GM23338 (cell line): Measurements from ENCODE around the gene SLC66A1. TPM values are rescaled to one million over a fixed set of nuclear protein-coding genes. Genes with fewer than 3 reads are reported as not detected.

Experiments
- ATAC-seq: fragments of 200-7000 bp; cut with Tn5 transposase; 3 replicates; pipeline ENCODE4 v1.9.1; 2020
- DNase-seq: peaks from one replicate; pipeline ENCODE4 v3.0.0-alpha.2; 2015; ENCODE audit warnings: low spot score
- H2AFZ ChIP-seq: fragments of 200-600 bp; sonication (generic); 2 replicates; pipeline ENCODE4 v1.8.0; 2016; ENCODE audit warnings: antibody characterized with exemption, mild to moderate bottlenecking, moderate library complexity
- H3F3A ChIP-seq: fragments of 200-600 bp; sonication (generic); replicated peaks from 2 replicates; pipeline ENCODE4 v1.8.0; 2017; ENCODE audit warnings: antibody characterized with exemption, mixed run types, low read depth
- H3K27ac ChIP-seq: fragments of 200-600 bp; sonication (generic); 2 replicates; pipeline ENCODE4 v1.6.1; 2016; ENCODE audit warnings: low read depth
- H3K27me3 ChIP-seq: fragments of 200-600 bp; sonication (generic); 2 replicates; pipeline ENCODE4 v1.8.0; 2016; ENCODE audit warnings: mild to moderate bottlenecking, mixed run types, moderate library complexity; ENCODE audit not compliant: insufficient read depth
- H3K36me3 ChIP-seq: fragments of 200-600 bp; sonication (generic); 2 replicates; pipeline ENCODE4 v1.8.0; 2016; ENCODE audit warnings: mild to moderate bottlenecking; ENCODE audit not compliant: insufficient read depth
- H3K4me1 ChIP-seq: fragments of 200-600 bp; sonication (generic); 2 replicates; pipeline ENCODE4 v1.8.0; 2016; ENCODE audit warnings: mild to moderate bottlenecking, moderate library complexity; ENCODE audit not compliant: insufficient read depth
- H3K4me2 ChIP-seq: fragments of 200-600 bp; sonication (generic); 2 replicates; pipeline ENCODE4 v1.7.1; 2017; ENCODE audit warnings: mixed run types
- H3K4me3 ChIP-seq: fragments of 200-600 bp; sonication (generic); 2 replicates; pipeline ENCODE4 v1.6.1; 2016; ENCODE audit warnings: mixed run types
- H3K79me2 ChIP-seq: fragments of 200-600 bp; sonication (generic); replicated peaks from 2 replicates; pipeline ENCODE4 v1.8.0; 2017; ENCODE audit warnings: mild to moderate bottlenecking; ENCODE audit not compliant: insufficient read depth
- H3K9me2 ChIP-seq: fragments of 200-600 bp; sonication (generic); 2 replicates; pipeline ENCODE4 v1.8.0; 2017; ENCODE audit not compliant: insufficient read depth
- H4K20me1 ChIP-seq: fragments of 200-600 bp; sonication (generic); replicated peaks from 2 replicates; pipeline ENCODE4 v1.8.0; 2017; ENCODE audit warnings: mild to moderate bottlenecking; ENCODE audit not compliant: insufficient read depth
- H3K27ac Mint-ChIP-seq: 2 replicates; pipeline ENCODE4 v1.8.0; 2020; ENCODE audit warnings: inconsistent platforms, mild to moderate bottlenecking, moderate library complexity, mixed read lengths
- H3K27me3 Mint-ChIP-seq: 3 replicates; pipeline ENCODE4 v1.8.0; 2022; ENCODE audit warnings: low read depth, mild to moderate bottlenecking, moderate library complexity, mixed read lengths, inconsistent platforms; ENCODE audit not compliant: insufficient read depth, poor library complexity
- H3K36me3 Mint-ChIP-seq: 3 replicates; pipeline ENCODE4 v1.8.0; 2021; ENCODE audit warnings: low read depth, mild to moderate bottlenecking, inconsistent platforms, moderate library complexity, mixed read lengths
- H3K4me1 Mint-ChIP-seq: 3 replicates; pipeline ENCODE4 v1.8.0; 2020; ENCODE audit warnings: mild to moderate bottlenecking, inconsistent platforms, mixed read lengths
- H3K4me3 Mint-ChIP-seq: 3 replicates; pipeline ENCODE4 v1.8.0; 2021; ENCODE audit warnings: moderate library complexity, mild to moderate bottlenecking, inconsistent platforms, mixed read lengths
- H3K9me3 Mint-ChIP-seq: 3 replicates; pipeline ENCODE4 v1.8.0; 2020; ENCODE audit warnings: moderate library complexity, mild to moderate bottlenecking, inconsistent platforms, mixed read lengths
- CREB1 ChIP-seq: fragments of 250-450 bp; sonication (Bioruptor Pico); IDR thresholded peaks from 2 replicates; pipeline ENCODE4 v1.5.0; 2020; ENCODE audit warnings: low read depth, mild to moderate bottlenecking, moderate library complexity
- CTCF ChIP-seq, 2 experiments: fragments of 200-600 bp in 1 of 2; sonication (generic) in 1 of 2; conservative IDR thresholded peaks; 2 replicates each; pipeline versions ENCODE4 v1.5.1 to v1.6.1; 2016 to 2017; ENCODE audit warnings: antibody characterized with exemption in 2 of 2, low read depth in 2 of 2, mild to moderate bottlenecking in 2 of 2, moderate library complexity in 1 of 2
- ETS1 ChIP-seq: IDR thresholded peaks from 2 replicates; pipeline ENCODE4 v1.6.1; 2016; ENCODE audit warnings: antibody characterized with exemption
- EZH2 ChIP-seq: fragments of 200-600 bp; sonication (generic); IDR thresholded peaks from one replicate; pipeline ENCODE4 v1.8.0; 2017; ENCODE audit warnings: antibody characterized with exemption, mild to moderate bottlenecking, low read depth; ENCODE audit not compliant: unreplicated experiment
- EZH2phosphoT487 ChIP-seq: fragments of 200-600 bp; sonication (generic); IDR thresholded peaks from one replicate; pipeline ENCODE4 v1.8.1; 2018; ENCODE audit warnings: antibody characterized with exemption; ENCODE audit not compliant: unreplicated experiment
- JUNB ChIP-seq: IDR thresholded peaks from one replicate; pipeline ENCODE4 v1.6.1; 2016; ENCODE audit warnings: antibody characterized with exemption; ENCODE audit not compliant: unreplicated experiment
- NANOG ChIP-seq: IDR thresholded peaks from 2 replicates; pipeline ENCODE4 v1.6.1; 2016; ENCODE audit warnings: antibody characterized with exemption, borderline replicate concordance
- POLR2AphosphoS5 ChIP-seq: IDR thresholded peaks from 2 replicates; pipeline ENCODE4 v1.6.1; 2016; ENCODE audit warnings: antibody characterized with exemption, low read depth
- REST ChIP-seq: IDR thresholded peaks from one replicate; pipeline ENCODE4 v1.6.1; 2018; ENCODE audit warnings: antibody characterized with exemption; ENCODE audit not compliant: unreplicated experiment
- STAT1 ChIP-seq: IDR thresholded peaks from one replicate; pipeline ENCODE4 v1.6.1; 2016; ENCODE audit warnings: antibody characterized with exemption; ENCODE audit not compliant: unreplicated experiment
- ZNF114 ChIP-seq: fragments of 250-450 bp; sonication (Bioruptor Pico); IDR thresholded peaks from 2 replicates; pipeline ENCODE4 v1.5.0; 2020; ENCODE audit warnings: mild to moderate bottlenecking, moderate library complexity
- ZNF331 ChIP-seq: fragments of 250-450 bp; sonication (Bioruptor Pico); IDR thresholded peaks from 2 replicates; pipeline ENCODE4 v1.5.0; 2020; ENCODE audit warnings: low read depth, mild to moderate bottlenecking, moderate library complexity
- ZNF462 ChIP-seq: fragments of 250-450 bp; sonication (Bioruptor Pico); IDR thresholded peaks from 2 replicates; pipeline ENCODE4 v1.5.0; 2020; ENCODE audit warnings: mild to moderate bottlenecking, moderate library complexity
- polyA plus RNA-seq: library from polyadenylated mRNA; unstranded; fragments of >200 nt; fragmentation: Nextera tagmentation; extraction: Ambion mirVana; gene quantifications from 2 replicates; pipeline ENCODE4 v1.2.1, GENCODE V29; 2016
- total RNA-seq: library from RNA; depleted of rRNA; stranded (reverse); fragments of >200 nt; shearing (Covaris generic); gene quantifications from 2 replicates; pipeline ENCODE4 v1.2.3, GENCODE V29; 2014

The SLC66A1 gene
- total and polyA plus RNA-seq, 2 experiments from 2014 or later: 6.9 to 19.7 TPM

- Histone ChIP-seq H3K9me2 (no peaks in the 10 kb centered on the region), H3K79me2 (no peaks in the 10 kb centered on the region), H2AFZ (no peak overlapping the region), H3K4me3 (no peak overlapping the region), H3K27me3 (no peaks in the 10 kb centered on the region), H3K27ac (no peak overlapping the region), H3K4me1 (no peaks in the 10 kb centered on the region; the same call in 1 of the 2 replicates), H3F3A (no peaks in the 10 kb centered on the region), H3K4me2 (no peak overlapping the region), H3K36me3 (no peaks in the 10 kb centered on the region), H4K20me1 (no peaks in the 10 kb centered on the region; the same call in 1 of the 2 replicates)
- H3K27ac Mint-ChIP-seq: no peak overlapping the region
- H3K9me3 Mint-ChIP-seq: no peaks in the 10 kb centered on the region
- DNase-seq (no peak), ATAC-seq (no peak)
- H3K36me3 Mint-ChIP-seq: peaks cover 6% of the 10 kb centered on the region
- H3K4me3 Mint-ChIP-seq: no peak overlapping the region
- H3K27me3 Mint-ChIP-seq: peaks cover 16% of the 10 kb centered on the region
- TF ChIP-seq JUNB (no peak), ETS1 (no peak), EZH2phosphoT487 (no peak), REST (no peak), NANOG (no peak), STAT1 (no peak), CREB1 (CRISPR knock-in tag) (no peak), ZNF331 (CRISPR knock-in tag) (no peak), ZNF114 (CRISPR knock-in tag) (no peak), POLR2AphosphoS5 (no peak), CTCF (conservative IDR thresholded peaks at IDR 0.05; ENCODE audit: low read depth in 2 of 2) (no peak), ZNF462 (CRISPR knock-in tag) (no peak), EZH2 (no peak)
- H3K4me1 Mint-ChIP-seq: peaks cover 5% of the 10 kb centered on the region; the same call in 1 of the 3 replicates
Observed at GRCh38 chr1:19332832-19333231, 20.7 kb downstream of the SLC66A1 start.
